HT-29 (cell line): ENCODE results near the gene SLC12A6. TPM values are rescaled to one million over a fixed set of nuclear protein-coding genes. Genes with fewer than 3 reads are reported as not detected.

ENCODE experiments used
- DNase-seq: peaks from one replicate; pipeline ENCODE4 v3.0.0-alpha.2; 2015; ENCODE audit warnings: low spot score
- total RNA-seq: library from RNA; depleted of rRNA; stranded (reverse); fragments of >200 nt; shearing (Covaris generic); gene quantifications from 2 replicates; pipeline ENCODE4 v1.2.3, GENCODE V29; 2014

The SLC12A6 gene
- total RNA-seq, 1 experiment from 2014 or later = 5.5 TPM

- no peak for DNase-seq
Measured at GRCh38 chr15:34331809-34332208, 5.8 kb downstream of the SLC12A6 start.

GRCh38 chr15:34330279-34330678, 7.3 kb downstream of the SLC12A6 start:
- DNase-seq = no peak

GRCh38 chr15:34329006-34329405, 8.6 kb downstream of the SLC12A6 start:
- no peak for DNase-seq

GRCh38 chr15:34327906-34328305, 9.7 kb downstream of the SLC12A6 start:
- no peak for DNase-seq

- DNase-seq = no peak
Measured at GRCh38 chr15:34325368-34325767, 12.2 kb downstream of the SLC12A6 start.

GRCh38 chr15:34324933-34325332, 12.6 kb downstream of the SLC12A6 start:
- DNase-seq = no peak

GRCh38 chr15:34323217-34323616, 14.4 kb downstream of the SLC12A6 start:
- DNase-seq = no peak

GRCh38 chr15:34318277-34319079, 19.1 kb downstream of the SLC12A6 start:
- peak; percentile 83 for DNase-seq

- no peak for DNase-seq
Measured at GRCh38 chr15:34314491-34315490, 22.8 kb downstream of the SLC12A6 start.

GRCh38 chr15:34311563-34311962, 26.0 kb downstream of the SLC12A6 start:
- no peak for DNase-seq

- DNase-seq = no peak
Measured at GRCh38 chr15:34304613-34305012, 33.0 kb downstream of the SLC12A6 start.

GRCh38 chr15:34301058-34301457, 36.5 kb downstream of the SLC12A6 start:
- no peak for DNase-seq

GRCh38 chr15:34297059-34297458, 40.5 kb downstream of the SLC12A6 start:
- DNase-seq = no peak

- no peak for DNase-seq
Measured at GRCh38 chr15:34292621-34293020, 45.0 kb downstream of the SLC12A6 start.

- DNase-seq = no peak
Measured at GRCh38 chr15:34284937-34285336, 52.6 kb downstream of the SLC12A6 start.

- DNase-seq = no peak
Measured at GRCh38 chr15:34282384-34282783, 55.2 kb downstream of the SLC12A6 start.

- DNase-seq = no peak
Measured at GRCh38 chr15:34280193-34280592, 57.4 kb downstream of the SLC12A6 start.

- DNase-seq = no peak
Measured at GRCh38 chr15:34279368-34279767, 58.2 kb downstream of the SLC12A6 start.

GRCh38 chr15:34275721-34276120, 61.9 kb downstream of the SLC12A6 start:
- no peak for DNase-seq

- no peak for DNase-seq
Measured at GRCh38 chr15:34275154-34275553, 62.4 kb downstream of the SLC12A6 start.

GRCh38 chr15:34271493-34271892, 66.1 kb downstream of the SLC12A6 start:
- DNase-seq = no peak

- DNase-seq = no peak
Measured at GRCh38 chr15:34266751-34267150, 70.8 kb downstream of the SLC12A6 start.
